HFF-Myc (cell line): Measurements from ENCODE around the gene PGPEP1.

Experiments
- DNase-seq: peaks from one replicate; pipeline ENCODE4 v3.0.0-alpha.2; 2011; ENCODE audit warnings: low read depth; ENCODE audit errors: extremely low read depth
- H3K4me3 ChIP-seq: replicated peaks from 2 replicates; pipeline ENCODE4 v1.5.1; 2011; ENCODE audit warnings: low read depth, mild to moderate bottlenecking, control low read depth, low read length
- CTCF ChIP-seq: IDR thresholded peaks from 2 replicates; pipeline ENCODE4 v1.5.1; 2012; ENCODE audit warnings: mild to moderate bottlenecking, low read depth, low read length, control low read depth; ENCODE audit errors: missing control alignments

The PGPEP1 gene

GRCh38 chr19:18307271-18307681 lies 33.1 kb upstream of the PGPEP1 start:
- DNase-seq = no peak
- H3K4me3 ChIP-seq = no peak overlapping the region
- TF ChIP-seq CTCF = no peak

GRCh38 chr19:18308051-18308947 lies 32.1 kb upstream of the PGPEP1 start:
- no peak overlapping the region for H3K4me3 ChIP-seq
- TF ChIP-seq CTCF = no peak
- no peak for DNase-seq

GRCh38 chr19:18308948-18309325 lies 31.5 kb upstream of the PGPEP1 start:
- TF ChIP-seq CTCF = no peak
- H3K4me3 ChIP-seq = no peak overlapping the region
- DNase-seq = no peak

- no peak for TF ChIP-seq CTCF
- H3K4me3 ChIP-seq = no peak overlapping the region
- DNase-seq = no peak
These were observed 30.8 kb upstream of the PGPEP1 start for GRCh38 chr19:18309525-18310064.

GRCh38 chr19:18310118-18310909 lies 30.1 kb upstream of the PGPEP1 start:
- no peak for TF ChIP-seq CTCF
- H3K4me3 ChIP-seq = no peak overlapping the region
- no peak for DNase-seq

GRCh38 chr19:18310966-18311365 lies 29.4 kb upstream of the PGPEP1 start:
- DNase-seq = no peak
- no peak for TF ChIP-seq CTCF
- H3K4me3 ChIP-seq = no peak overlapping the region
